Panc1 (cell line): ENCODE measurements around the gene RNASEH2B.

Source experiments
- POLR2AphosphoS5 ChIP-seq: IDR thresholded peaks from 2 replicates; pipeline ENCODE4 v1.6.1; 2012; ENCODE audit warnings: mild to moderate bottlenecking, low read depth, low read length, moderate library complexity
- SIN3A ChIP-seq: IDR thresholded peaks from 2 replicates; pipeline ENCODE4 v1.6.1; 2012; ENCODE audit warnings: low read depth, mild to moderate bottlenecking, low read length, moderate library complexity, borderline replicate concordance; ENCODE audit not compliant: insufficient read depth
- TF ChIP-seq, protein P1 (sequence below): fragments of 450-650 bp; IDR thresholded peaks from 2 replicates; pipeline ENCODE4 v1.5.1; 2017; ENCODE audit warnings: mild to moderate bottlenecking
- TF ChIP-seq, protein P2 (sequence below), 2 experiments: IDR thresholded peaks; 2 replicates each; pipeline ENCODE4 v1.6.1; 2011 to 2012; ENCODE audit warnings: low read depth in 2 of 2, control low read depth in 1 of 2, low read length in 1 of 2, mild to moderate bottlenecking in 1 of 2, moderate library complexity in 1 of 2; ENCODE audit not compliant: insufficient read depth in 1 of 2

DNA sequence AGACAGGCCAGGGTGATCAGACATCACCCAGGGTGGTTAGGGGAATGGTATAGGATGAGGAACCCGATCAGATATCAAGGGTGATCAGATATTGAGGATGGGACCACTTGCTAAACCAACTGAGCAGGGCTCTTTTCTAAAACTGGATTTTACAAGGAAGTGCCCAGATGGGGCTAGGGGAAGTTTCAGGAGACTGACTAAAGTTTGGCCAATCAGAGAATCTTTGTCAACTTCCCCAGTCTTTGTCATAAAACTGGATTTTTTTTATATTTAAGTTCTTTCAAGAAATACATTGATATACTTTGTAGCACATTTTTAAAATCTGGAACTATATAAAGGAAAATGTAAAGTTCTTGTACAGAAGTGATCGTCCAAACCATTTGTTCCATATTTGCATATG is 35.6 kb upstream of the RNASEH2B start:
- TF ChIP-seq, protein P1, sequence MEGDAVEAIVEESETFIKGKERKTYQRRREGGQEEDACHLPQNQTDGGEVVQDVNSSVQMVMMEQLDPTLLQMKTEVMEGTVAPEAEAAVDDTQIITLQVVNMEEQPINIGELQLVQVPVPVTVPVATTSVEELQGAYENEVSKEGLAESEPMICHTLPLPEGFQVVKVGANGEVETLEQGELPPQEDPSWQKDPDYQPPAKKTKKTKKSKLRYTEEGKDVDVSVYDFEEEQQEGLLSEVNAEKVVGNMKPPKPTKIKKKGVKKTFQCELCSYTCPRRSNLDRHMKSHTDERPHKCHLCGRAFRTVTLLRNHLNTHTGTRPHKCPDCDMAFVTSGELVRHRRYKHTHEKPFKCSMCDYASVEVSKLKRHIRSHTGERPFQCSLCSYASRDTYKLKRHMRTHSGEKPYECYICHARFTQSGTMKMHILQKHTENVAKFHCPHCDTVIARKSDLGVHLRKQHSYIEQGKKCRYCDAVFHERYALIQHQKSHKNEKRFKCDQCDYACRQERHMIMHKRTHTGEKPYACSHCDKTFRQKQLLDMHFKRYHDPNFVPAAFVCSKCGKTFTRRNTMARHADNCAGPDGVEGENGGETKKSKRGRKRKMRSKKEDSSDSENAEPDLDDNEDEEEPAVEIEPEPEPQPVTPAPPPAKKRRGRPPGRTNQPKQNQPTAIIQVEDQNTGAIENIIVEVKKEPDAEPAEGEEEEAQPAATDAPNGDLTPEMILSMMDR = no peak
- no peak for TF ChIP-seq SIN3A
- TF ChIP-seq, protein P2, sequence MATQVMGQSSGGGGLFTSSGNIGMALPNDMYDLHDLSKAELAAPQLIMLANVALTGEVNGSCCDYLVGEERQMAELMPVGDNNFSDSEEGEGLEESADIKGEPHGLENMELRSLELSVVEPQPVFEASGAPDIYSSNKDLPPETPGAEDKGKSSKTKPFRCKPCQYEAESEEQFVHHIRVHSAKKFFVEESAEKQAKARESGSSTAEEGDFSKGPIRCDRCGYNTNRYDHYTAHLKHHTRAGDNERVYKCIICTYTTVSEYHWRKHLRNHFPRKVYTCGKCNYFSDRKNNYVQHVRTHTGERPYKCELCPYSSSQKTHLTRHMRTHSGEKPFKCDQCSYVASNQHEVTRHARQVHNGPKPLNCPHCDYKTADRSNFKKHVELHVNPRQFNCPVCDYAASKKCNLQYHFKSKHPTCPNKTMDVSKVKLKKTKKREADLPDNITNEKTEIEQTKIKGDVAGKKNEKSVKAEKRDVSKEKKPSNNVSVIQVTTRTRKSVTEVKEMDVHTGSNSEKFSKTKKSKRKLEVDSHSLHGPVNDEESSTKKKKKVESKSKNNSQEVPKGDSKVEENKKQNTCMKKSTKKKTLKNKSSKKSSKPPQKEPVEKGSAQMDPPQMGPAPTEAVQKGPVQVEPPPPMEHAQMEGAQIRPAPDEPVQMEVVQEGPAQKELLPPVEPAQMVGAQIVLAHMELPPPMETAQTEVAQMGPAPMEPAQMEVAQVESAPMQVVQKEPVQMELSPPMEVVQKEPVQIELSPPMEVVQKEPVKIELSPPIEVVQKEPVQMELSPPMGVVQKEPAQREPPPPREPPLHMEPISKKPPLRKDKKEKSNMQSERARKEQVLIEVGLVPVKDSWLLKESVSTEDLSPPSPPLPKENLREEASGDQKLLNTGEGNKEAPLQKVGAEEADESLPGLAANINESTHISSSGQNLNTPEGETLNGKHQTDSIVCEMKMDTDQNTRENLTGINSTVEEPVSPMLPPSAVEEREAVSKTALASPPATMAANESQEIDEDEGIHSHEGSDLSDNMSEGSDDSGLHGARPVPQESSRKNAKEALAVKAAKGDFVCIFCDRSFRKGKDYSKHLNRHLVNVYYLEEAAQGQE (IDR thresholded peaks at IDR 0.05; ENCODE audit: insufficient read depth in 1 of 2, low read depth in 2 of 2, low read length in 1 of 2) = no peak
- TF ChIP-seq POLR2AphosphoS5 = no peak
